Measurements from ENCODE around the gene IQSEC1. TPM values are rescaled to one million over a fixed set of nuclear protein-coding genes. Genes with fewer than 3 reads are reported as not detected.

Gene IQSEC1
- total and polyA plus RNA-seq, 2 of the 8 experiments (the other 6 are each of a cell fraction or from before 2014, with no cell fraction given): 6.8 to 28.8 TPM

GRCh38 chr3:12985148-12985547 lies 88.1 kb downstream of the IQSEC1 start:
- no peak overlapping the region for H2BK120ac ChIP-seq (replicated peaks; ENCODE audit: low read depth, low read length)
- FAIRE-seq: no peak
- 93% methylated on average over 3 of the region's 6 CpGs; no CpG with 5 or more reads in 1 of the 2 experiments for WGBS, 2 experiments (ENCODE audit: extremely low coverage in 1 of 2, insufficient coverage in 1 of 2, insufficient read length in 1 of 2, insufficient replicate concordance in 2 of 2, low coverage in 1 of 2, low lambda C conversion rate in 2 of 2, missing lambda C conversion rate in 1 of 2)

More at GRCh38 chr3:12985148-12985547, 88.1 kb downstream of the IQSEC1 start:
- Histone ChIP-seq H3K18ac (ENCODE audit: extremely low read depth, low read length) (no peak overlapping the region), H2BK15ac (ENCODE audit: low read length) (no peak overlapping the region), H3K4me2 (ENCODE audit: insufficient read depth in 1 of 2, low read depth in 2 of 2, low read length in 2 of 2) (no peak overlapping the region), H3K9me3 (ENCODE audit: insufficient read depth in 2 of 2, low read depth in 1 of 2, low read length in 1 of 2) (peaks cover 0 to 5% of the 10 kb centered on the region in 2 experiments; a peak in 2 of 4 replicates), H3K56ac (replicated peaks; ENCODE audit: insufficient read length, low read depth, low read length) (no peak overlapping the region), H3K23ac (ENCODE audit: insufficient read length) (no peak overlapping the region), H3K9ac (replicated peaks in 1 of 4; ENCODE audit: extremely low read depth in 1 of 4, low read depth in 3 of 4, low read length in 3 of 4) (no peak overlapping the region), H2AFZ (ENCODE audit: low read length) (no peak overlapping the region), H4K5ac (ENCODE audit: insufficient read length, low read depth, low read length) (no peak overlapping the region), H3K4ac (replicated peaks; ENCODE audit: insufficient read length, low read depth, low read length) (no peak overlapping the region), H2BK20ac (ENCODE audit: low read length) (no peak overlapping the region), H3K23me2 (ENCODE audit: low read depth, low read length) (no peaks in the 10 kb centered on the region), H3K27ac (ENCODE audit: low read depth, low read length) (no peak overlapping the region), H3K36me3 (ENCODE audit: control insufficient read depth in 2 of 4, insufficient read depth in 4 of 4, low read length in 3 of 4) (no peaks in the 10 kb centered on the region), H3K27me3 (replicated peaks in 1 of 4; ENCODE audit: control insufficient read depth in 3 of 4, extremely low read depth in 1 of 4, insufficient read depth in 3 of 4, low read length in 3 of 4) (no peaks in the 10 kb centered on the region), H4K91ac (replicated peaks; ENCODE audit: insufficient read length, low read length) (no peak overlapping the region), H4K20me1 (replicated peaks in 1 of 2; ENCODE audit: control insufficient read depth in 1 of 2, insufficient read depth in 2 of 2, low read length in 2 of 2) (peaks cover 4 to 6% of the 10 kb centered on the region in 2 experiments), H3K4me1 (replicated peaks in 1 of 4; ENCODE audit: control insufficient read depth in 3 of 4, insufficient read depth in 4 of 4, low read length in 3 of 4) (peaks cover 0 to 18% (median 13%) of the 10 kb centered on the region in 4 experiments; a peak in 6 of 7 replicates), H3K79me2 (ENCODE audit: control insufficient read depth in 1 of 2, insufficient read depth in 2 of 2, low read length in 2 of 2) (no peaks in the 10 kb centered on the region), H3K79me1 (ENCODE audit: low read depth, low read length) (peaks cover 2% of the 10 kb centered on the region; the same call in 1 of the 2 replicates), H2AK5ac (ENCODE audit: low read depth, low read length) (no peak overlapping the region), H2BK5ac (ENCODE audit: low read depth, low read length) (no peak overlapping the region), H2BK12ac (ENCODE audit: low read depth, low read length) (no peak overlapping the region), H4K8ac (ENCODE audit: extremely low read depth, insufficient read depth, low read length) (no peak overlapping the region), H3K14ac (ENCODE audit: insufficient read length) (no peak overlapping the region), H3K4me3 (ENCODE audit: extremely low read depth in 1 of 4, insufficient read depth in 2 of 4, low read depth in 3 of 4, low read length in 4 of 4) (no peak overlapping the region)
- CTCF ChIA-PET (ENCODE audit: partially characterized antibody): interaction anchor here (0.7 to 12.1 kb wide), 16 partner anchors 9 to 100 kb away, joined by 3 to 267 read pairs (median 8); no protein-coding TSS in a partner anchor
- no peak for DNase-seq (ENCODE audit: low read depth in 1 of 2, low spot score in 2 of 2)
- POLR2A ChIA-PET (ENCODE audit: partially characterized antibody): no interaction called here
- TF ChIP-seq GABPA (IDR thresholded peaks at IDR 0.05; ENCODE audit: borderline replicate concordance, insufficient read depth, low read length) (no peak), ATF3 (IDR thresholded peaks at IDR 0.05; ENCODE audit: insufficient read depth, low read depth, low read length) (no peak)
